PFSK-1 (cell line): ENCODE results near the gene COPG2.

ENCODE experiments used
- SIN3A ChIP-seq: IDR thresholded peaks from 2 replicates; pipeline ENCODE4 v1.6.1; 2012; ENCODE audit warnings: mild to moderate bottlenecking, low read length, moderate library complexity, borderline replicate concordance; ENCODE audit not compliant: insufficient read depth
- TF ChIP-seq, protein P1 (sequence below), 2 experiments: IDR thresholded peaks; 2 replicates each; pipeline versions ENCODE4 v1.6.1 to v1.8.0; 2011 to 2012; ENCODE audit warnings: low read depth in 2 of 2, low read length in 2 of 2, control low read depth in 1 of 2, inconsistent platforms in 1 of 2, mild to moderate bottlenecking in 1 of 2, moderate library complexity in 1 of 2; ENCODE audit not compliant: insufficient read depth in 1 of 2

DNA sequence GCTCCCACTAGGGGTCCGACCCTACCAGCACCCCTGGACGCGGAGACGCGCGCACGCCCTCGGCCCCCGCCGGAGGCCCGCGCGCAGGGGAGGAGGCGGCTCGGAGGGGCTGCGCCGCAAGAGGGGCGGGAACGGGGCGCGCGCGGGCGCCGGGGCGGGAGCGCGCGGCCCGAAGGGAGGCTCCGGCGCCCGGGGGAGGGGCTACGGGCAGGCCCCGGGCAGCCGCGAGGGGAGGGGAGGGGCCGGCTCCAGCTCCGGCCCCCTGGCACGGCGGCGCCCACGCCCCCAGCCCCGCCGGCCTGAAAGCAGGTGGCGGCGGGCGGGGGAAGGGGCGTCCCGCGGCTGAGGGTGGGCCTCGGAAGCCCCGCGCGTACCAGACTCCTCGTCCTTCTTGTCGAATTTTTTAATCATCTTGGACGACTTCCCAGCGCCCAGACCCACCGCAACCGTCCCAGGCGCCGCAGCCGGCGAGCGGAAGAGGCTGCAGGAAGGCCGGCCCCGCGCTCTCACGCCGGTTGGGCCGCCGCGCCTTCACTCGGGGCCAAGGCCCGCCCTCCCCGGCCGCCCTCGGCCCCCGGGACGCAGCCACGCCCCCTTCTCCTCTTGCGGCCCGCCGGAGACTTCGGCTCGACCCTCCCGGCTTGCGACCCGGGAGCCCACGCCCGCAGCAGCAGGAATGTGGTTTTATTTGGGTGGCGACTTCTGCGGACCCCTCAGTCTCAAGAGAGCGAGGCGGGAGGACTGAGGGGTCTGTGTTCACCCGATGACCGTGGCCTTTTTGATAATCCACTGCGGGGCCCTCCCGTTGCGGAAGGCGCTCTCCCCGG is at the start of gene COPG2:
- TF ChIP-seq SIN3A, result no peak
- TF ChIP-seq, protein P1, sequence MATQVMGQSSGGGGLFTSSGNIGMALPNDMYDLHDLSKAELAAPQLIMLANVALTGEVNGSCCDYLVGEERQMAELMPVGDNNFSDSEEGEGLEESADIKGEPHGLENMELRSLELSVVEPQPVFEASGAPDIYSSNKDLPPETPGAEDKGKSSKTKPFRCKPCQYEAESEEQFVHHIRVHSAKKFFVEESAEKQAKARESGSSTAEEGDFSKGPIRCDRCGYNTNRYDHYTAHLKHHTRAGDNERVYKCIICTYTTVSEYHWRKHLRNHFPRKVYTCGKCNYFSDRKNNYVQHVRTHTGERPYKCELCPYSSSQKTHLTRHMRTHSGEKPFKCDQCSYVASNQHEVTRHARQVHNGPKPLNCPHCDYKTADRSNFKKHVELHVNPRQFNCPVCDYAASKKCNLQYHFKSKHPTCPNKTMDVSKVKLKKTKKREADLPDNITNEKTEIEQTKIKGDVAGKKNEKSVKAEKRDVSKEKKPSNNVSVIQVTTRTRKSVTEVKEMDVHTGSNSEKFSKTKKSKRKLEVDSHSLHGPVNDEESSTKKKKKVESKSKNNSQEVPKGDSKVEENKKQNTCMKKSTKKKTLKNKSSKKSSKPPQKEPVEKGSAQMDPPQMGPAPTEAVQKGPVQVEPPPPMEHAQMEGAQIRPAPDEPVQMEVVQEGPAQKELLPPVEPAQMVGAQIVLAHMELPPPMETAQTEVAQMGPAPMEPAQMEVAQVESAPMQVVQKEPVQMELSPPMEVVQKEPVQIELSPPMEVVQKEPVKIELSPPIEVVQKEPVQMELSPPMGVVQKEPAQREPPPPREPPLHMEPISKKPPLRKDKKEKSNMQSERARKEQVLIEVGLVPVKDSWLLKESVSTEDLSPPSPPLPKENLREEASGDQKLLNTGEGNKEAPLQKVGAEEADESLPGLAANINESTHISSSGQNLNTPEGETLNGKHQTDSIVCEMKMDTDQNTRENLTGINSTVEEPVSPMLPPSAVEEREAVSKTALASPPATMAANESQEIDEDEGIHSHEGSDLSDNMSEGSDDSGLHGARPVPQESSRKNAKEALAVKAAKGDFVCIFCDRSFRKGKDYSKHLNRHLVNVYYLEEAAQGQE (IDR thresholded peaks at IDR 0.05; ENCODE audit: insufficient read depth in 1 of 2, low read depth in 2 of 2, low read length in 2 of 2), result 0 out of 4 replicates have a peak, but pooled peaks of 1 of the 2 experiments have one; percentile 13
